Measurements from ENCODE around the gene CDHR5.

The CDHR5 gene

DNA sequence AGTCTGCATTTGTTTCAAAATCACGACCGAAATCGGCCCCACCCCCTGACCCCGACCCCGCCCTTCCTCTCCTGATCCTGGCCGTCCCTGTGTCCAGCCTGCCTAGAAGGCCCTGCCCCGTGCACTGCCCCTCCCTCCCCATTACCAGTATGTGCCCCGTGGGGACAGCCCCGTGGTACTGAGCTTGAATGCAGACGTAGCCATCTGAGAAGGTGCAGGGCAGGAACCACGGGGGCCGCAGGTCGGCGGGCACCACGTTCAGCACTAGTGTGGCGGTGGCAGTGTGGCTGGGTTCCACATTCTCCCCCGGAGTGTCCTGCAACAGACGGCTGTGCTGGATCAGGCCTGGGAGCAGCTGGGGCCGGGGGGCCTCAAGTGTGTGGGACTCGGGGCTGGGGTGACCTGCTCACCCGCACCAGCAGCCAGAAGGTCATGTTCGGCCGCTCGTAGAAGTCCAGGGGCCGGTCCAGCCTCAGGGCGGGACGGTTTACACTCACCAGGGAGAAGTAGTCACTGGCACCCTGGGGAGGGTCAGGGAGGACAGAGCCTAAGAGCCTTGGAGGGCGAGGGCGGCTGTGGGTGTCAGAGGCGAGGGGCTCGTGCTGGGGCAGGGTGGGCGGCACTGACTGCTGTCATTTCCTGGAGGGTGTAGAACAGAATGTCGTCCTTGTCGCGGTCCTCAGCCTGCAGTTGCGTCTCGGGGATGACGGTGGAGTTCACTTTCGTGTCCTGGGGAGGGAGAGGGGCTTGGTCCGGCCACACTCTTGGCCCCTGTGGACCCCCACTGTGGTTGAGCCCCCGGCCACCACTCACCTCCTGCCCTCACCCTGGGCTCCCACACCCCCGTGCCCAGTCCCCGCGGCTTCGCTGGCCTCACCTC, 3.6 kb downstream of the CDHR5 start:
- no peak for DNase-seq

- DNase-seq, result no peak
These were observed 4.6 kb downstream of the CDHR5 start for GRCh38 chr11:620201-620600.

GRCh38 chr11:619628-620050, 5.1 kb downstream of the CDHR5 start:
- DNase-seq, result no peak

- DNase-seq, result no peak
These were observed 5.7 kb downstream of the CDHR5 start for GRCh38 chr11:618856-619627.

DNA sequence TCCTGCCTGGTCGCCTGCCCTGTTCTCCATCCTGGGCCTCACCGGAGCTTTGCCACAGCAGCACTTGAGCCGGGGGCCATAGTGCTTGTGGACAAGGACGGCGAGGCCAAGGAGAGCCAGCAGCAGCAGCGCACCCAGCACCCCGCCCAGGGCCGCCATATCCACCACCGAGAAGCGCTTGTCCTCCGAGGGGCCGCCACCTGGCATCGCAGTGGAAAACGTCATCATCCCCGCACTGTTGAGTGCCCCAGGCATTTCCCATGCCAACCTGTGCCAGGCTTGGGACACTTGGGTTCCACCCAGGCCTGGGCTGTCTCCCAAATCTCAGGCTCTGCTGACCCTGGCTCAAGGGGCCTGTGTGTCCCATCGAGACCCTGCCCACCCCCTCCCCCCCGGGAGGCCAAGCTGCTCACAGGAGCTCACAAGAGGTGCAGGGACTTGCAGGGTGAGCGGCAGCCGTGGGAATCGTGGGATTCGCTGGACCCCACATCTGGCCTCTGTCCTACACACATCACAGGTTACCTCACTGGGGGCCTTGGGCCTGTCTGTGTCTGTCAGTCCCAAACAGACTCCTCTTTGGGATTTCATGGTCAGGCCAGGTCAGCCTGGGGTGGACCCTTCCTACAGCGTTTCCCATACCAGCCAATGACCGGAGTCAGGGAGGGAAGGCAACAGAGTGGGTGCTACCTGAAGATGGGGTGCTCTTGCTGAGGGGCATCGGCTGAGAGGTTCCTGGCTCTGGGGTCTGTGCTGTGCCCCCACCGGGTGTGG, 6.7 kb downstream of the CDHR5 start:
- no peak for DNase-seq

- no peak for DNase-seq
These were observed 7.4 kb downstream of the CDHR5 start for GRCh38 chr11:617199-617911.

DNA sequence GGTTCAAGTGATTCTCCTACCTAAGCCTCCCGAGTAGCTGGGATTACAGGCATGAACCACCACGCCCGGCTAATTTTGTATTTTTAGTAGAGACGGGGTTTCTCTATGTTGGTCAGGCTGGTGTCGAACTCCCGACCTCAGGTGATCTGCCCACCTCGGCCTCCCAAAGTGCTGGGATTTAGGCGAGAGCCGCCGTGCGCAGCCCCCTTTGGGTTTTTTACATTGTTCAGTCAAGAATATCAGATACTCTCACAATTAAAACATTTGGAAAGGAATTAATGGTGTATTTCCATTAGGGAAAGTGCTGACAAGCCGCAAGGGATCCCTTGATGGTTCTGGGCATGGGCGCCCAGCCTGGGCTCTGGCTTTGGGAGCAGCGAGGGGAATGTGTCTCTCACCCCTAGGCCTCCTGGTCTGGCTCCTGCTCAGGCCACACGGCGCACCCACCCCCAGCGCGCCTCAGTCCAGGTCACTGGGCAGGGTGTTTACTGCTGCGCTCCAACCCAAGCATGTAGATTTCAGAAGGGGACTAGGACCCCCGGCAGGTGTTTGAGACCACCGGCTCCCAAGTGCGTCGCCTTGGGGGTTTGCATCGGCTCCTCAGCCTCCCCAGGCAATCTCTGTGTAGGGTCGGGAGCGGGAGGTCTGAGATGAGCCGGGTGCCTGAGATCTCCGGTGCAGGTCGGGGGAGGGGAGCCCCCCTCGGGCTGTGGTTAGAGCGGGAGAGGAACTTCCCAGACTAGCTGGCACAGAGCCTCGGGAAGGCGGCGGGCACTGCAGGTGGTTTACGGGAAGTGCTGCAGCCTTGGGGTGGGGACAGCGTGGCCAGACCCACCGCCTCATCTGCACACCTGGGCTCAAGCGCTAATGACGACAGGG, 8.2 kb downstream of the CDHR5 start:
- DNase-seq, result no peak

GRCh38 chr11:615504-616319, 9.0 kb downstream of the CDHR5 start, which contains the start of gene IRF7:
Gene IRF7, minus strand, starts transcription at chr11:615950. Its CDS starts 586 bp downstream, at chr11:615364.
- no peak for DNase-seq

DNA sequence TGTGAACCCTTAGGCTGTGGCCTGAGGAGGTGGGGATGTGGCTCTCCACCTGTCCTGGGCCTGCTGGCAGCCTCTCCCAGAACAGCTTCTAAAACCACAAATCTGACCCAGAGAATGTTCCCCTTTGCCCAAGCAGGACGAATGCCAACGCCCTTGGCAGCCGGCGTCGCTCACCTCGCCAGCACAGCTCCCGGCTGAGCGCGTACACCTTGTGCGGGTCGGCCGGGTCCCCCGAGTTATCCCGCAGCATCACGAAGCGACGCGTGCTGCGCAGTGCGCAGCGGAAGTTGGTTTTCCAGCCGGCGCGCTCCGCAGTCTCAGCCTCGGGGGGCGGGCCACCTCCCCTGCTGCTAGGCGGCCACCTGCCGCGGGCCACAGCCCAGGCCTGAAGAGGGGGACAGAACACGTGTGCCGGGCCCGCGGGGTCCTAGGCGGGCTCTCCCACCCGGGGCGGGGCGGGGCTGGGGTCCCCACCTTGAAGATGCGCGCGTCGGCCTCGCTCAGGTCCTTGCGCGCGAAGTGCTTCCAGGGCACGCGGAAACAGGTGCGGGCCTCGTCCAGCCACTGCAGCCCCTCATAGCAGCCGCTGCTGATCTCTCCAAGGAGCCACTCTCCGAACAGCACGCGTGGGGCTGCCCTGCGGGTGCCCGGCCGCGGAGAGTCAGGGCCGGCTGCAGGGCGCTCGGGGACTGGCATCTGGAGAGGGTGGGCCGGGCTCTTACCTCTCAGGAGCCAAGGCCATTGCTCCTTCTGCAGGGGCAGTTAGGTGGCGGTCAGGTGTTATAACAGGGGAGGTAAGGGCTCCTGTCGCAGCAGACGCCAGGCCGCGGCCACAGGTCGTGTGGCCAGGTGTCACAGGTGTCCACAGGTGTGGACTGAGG, 9.9 kb downstream of the CDHR5 start:
- no peak for DNase-seq

- DNase-seq, result no peak
These were observed 10.6 kb downstream of the CDHR5 start for GRCh38 chr11:614021-614622.

GRCh38 chr11:613369-613968, 11.3 kb downstream of the CDHR5 start:
- DNase-seq, result no peak

DNA sequence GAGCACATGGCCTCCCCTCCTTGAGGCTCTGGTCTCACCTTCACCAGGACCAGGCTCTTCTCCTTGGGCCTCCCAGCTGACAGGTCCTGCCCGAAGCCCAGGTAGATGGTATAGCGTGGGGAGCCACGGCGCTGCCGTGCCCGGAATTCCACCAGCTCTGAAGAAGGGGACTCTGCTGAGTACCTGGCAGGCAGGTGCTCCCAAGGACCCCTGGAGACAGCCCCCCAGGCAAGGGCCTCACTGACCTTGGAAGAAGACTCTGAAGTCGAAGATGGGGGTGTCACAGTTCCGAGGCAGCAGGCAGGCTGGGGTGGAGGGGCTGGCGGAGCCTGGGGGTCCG, 11.8 kb downstream of the CDHR5 start:
- no peak for DNase-seq

- DNase-seq, result no peak
These were observed 12.4 kb downstream of the CDHR5 start for GRCh38 chr11:612201-612960.

- DNase-seq, result no peak
These were observed 13.5 kb downstream of the CDHR5 start for GRCh38 chr11:611001-611996.

DNA sequence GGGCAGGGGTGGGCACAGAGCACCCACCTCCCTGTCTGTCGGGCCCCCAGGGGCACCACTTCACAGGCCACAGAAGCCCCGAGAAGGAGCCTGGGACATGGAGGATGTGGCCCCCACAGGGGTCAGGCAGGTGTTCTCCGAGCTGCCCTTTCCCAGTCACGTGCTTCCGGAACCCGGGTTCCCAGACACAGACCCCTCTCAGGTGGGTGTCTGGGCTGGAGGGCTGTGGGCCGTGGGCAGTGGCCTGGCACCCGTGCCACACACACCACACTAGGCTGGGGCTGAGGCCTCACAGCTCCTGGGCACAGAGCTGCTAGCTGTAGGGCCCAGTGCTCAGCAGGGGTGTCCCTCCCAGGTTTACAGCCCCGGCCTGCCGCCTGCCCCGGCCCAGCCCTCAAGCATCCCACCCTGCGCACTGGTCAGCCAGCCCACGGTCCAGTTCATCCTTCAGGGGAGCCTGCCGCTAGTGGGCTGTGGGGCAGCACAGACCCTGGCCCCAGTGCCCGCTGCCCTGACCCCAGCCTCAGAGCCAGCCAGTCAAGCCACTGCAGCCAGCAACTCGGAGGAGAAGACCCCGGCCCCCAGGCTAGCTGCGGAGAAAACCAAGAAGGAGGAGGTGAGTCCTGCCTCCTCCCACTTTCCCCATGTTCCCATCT, 14.5 kb downstream of the CDHR5 start:
- DNase-seq, result no peak

- DNase-seq, result no peak
These were observed 15.4 kb downstream of the CDHR5 start for GRCh38 chr11:609341-609811.
